ENCODE measurements around the gene AP2B1.

Gene AP2B1

GRCh38 chr17:35726953-35727460, 139.9 kb downstream of the AP2B1 start:
- H3K9me3 ChIP-seq (ENCODE audit: control insufficient read depth, insufficient read depth, low read length), result no peaks in the 10 kb centered on the region
- peaks cover 13% of the 10 kb centered on the region for H3K36me3 ChIP-seq (ENCODE audit: control insufficient read depth, low read length)
- H3K27ac ChIP-seq (ENCODE audit: low read depth, low read length), result no peak overlapping the region
- H3K9me2 ChIP-seq (replicated peaks; ENCODE audit: control insufficient read depth, low read length), result no peaks in the 10 kb centered on the region
- no peaks in the 10 kb centered on the region for H3F3A ChIP-seq (ENCODE audit: control insufficient read depth, insufficient read depth)
- no peak overlapping the region for H3K4me3 ChIP-seq (ENCODE audit: low read length)
- H4K20me1 ChIP-seq (ENCODE audit: control insufficient read depth, insufficient read depth, low read depth, low read length), result no peaks in the 10 kb centered on the region
- H3K4me1 ChIP-seq (ENCODE audit: control insufficient read depth, low read length), result peaks cover 12% of the 10 kb centered on the region
- no peaks in the 10 kb centered on the region for H3K79me2 ChIP-seq (ENCODE audit: control insufficient read depth, low read length)
- peaks cover 11% of the 10 kb centered on the region for H3K27me3 ChIP-seq (ENCODE audit: control insufficient read depth, low read length)
- TF ChIP-seq EZH2phosphoT487 (IDR thresholded peaks at IDR 0.05; ENCODE audit: borderline replicate concordance, low read length) (no peak), CTCF (IDR thresholded peaks at IDR 0.05; ENCODE audit: low read depth, low read length, poor library complexity, severe bottlenecking) (no peak)
- no peak overlapping the region for H3K4me2 ChIP-seq (ENCODE audit: low read length)

- no peak overlapping the region for H3K27ac ChIP-seq (ENCODE audit: low read depth, low read length)
- no peaks in the 10 kb centered on the region for H3F3A ChIP-seq (ENCODE audit: control insufficient read depth, insufficient read depth)
- H3K36me3 ChIP-seq (ENCODE audit: control insufficient read depth, low read length), result peaks cover 13% of the 10 kb centered on the region
- H3K4me3 ChIP-seq (ENCODE audit: low read length), result no peak overlapping the region
- peaks cover 17% of the 10 kb centered on the region for H3K27me3 ChIP-seq (ENCODE audit: control insufficient read depth, low read length)
- no peaks in the 10 kb centered on the region for H3K9me3 ChIP-seq (ENCODE audit: control insufficient read depth, insufficient read depth, low read length)
- peaks cover 12% of the 10 kb centered on the region for H3K4me1 ChIP-seq (ENCODE audit: control insufficient read depth, low read length)
- H3K79me2 ChIP-seq (ENCODE audit: control insufficient read depth, low read length), result no peaks in the 10 kb centered on the region
- TF ChIP-seq CTCF (IDR thresholded peaks at IDR 0.05; ENCODE audit: low read depth, low read length, poor library complexity, severe bottlenecking) (no peak), EZH2phosphoT487 (IDR thresholded peaks at IDR 0.05; ENCODE audit: borderline replicate concordance, low read length) (no peak)
- no peak overlapping the region for H3K4me2 ChIP-seq (ENCODE audit: low read length)
- no peaks in the 10 kb centered on the region for H4K20me1 ChIP-seq (ENCODE audit: control insufficient read depth, insufficient read depth, low read depth, low read length)
- H3K9me2 ChIP-seq (replicated peaks; ENCODE audit: control insufficient read depth, low read length), result no peaks in the 10 kb centered on the region
These were observed 140.5 kb downstream of the AP2B1 start for GRCh38 chr17:35727635-35728034.

- no peak overlapping the region for H3K27ac ChIP-seq (ENCODE audit: low read depth, low read length)
- H3K9me3 ChIP-seq (ENCODE audit: control insufficient read depth, insufficient read depth, low read length), result no peaks in the 10 kb centered on the region
- H3K79me2 ChIP-seq (ENCODE audit: control insufficient read depth, low read length), result no peaks in the 10 kb centered on the region
- peaks cover 23% of the 10 kb centered on the region for H3K27me3 ChIP-seq (ENCODE audit: control insufficient read depth, low read length)
- no peak for TF ChIP-seq EZH2phosphoT487 (IDR thresholded peaks at IDR 0.05; ENCODE audit: borderline replicate concordance, low read length)
- no peak for TF ChIP-seq CTCF (IDR thresholded peaks at IDR 0.05; ENCODE audit: low read depth, low read length, poor library complexity, severe bottlenecking)
- H3K9me2 ChIP-seq (replicated peaks; ENCODE audit: control insufficient read depth, low read length), result no peaks in the 10 kb centered on the region
- peaks cover 10% of the 10 kb centered on the region for H3K36me3 ChIP-seq (ENCODE audit: control insufficient read depth, low read length)
- no peaks in the 10 kb centered on the region for H4K20me1 ChIP-seq (ENCODE audit: control insufficient read depth, insufficient read depth, low read depth, low read length)
- H3K4me1 ChIP-seq (ENCODE audit: control insufficient read depth, low read length), result peaks cover 12% of the 10 kb centered on the region
- no peaks in the 10 kb centered on the region for H3F3A ChIP-seq (ENCODE audit: control insufficient read depth, insufficient read depth)
- H3K4me3 ChIP-seq (ENCODE audit: low read length), result no peak overlapping the region
- no peak overlapping the region for H3K4me2 ChIP-seq (ENCODE audit: low read length)
These were observed 141.4 kb downstream of the AP2B1 start for GRCh38 chr17:35728551-35728950.

All from DOHH2 (cell line).